Measurements from ENCODE around the gene CDK12. TPM values are rescaled to one million over a fixed set of nuclear protein-coding genes. Genes with fewer than 3 reads are reported as not detected.

The CDK12 gene
- total RNA-seq, 2 donors from 2014 or later, result 40.1 to 55.3 TPM

- Histone ChIP-seq H3K9ac (ENCODE audit: low read depth in 2 of 2, low read length in 2 of 2) (no peak overlapping the region), H3K36me3 (no peaks in the 10 kb centered on the region), H3K27ac (no peak overlapping the region), H3K4me1 (no peaks in the 10 kb centered on the region), H3K4me3 (no peak overlapping the region), H3K9me3 (no peaks in the 10 kb centered on the region), H3K27me3 (no peaks in the 10 kb centered on the region)
- TF ChIP-seq CTCF (IDR thresholded peaks at IDR 0.05), result no peak
- no peak for DNase-seq
- intact Hi-C loops (cut with DNase I), result no loop called here
Observed at GRCh38 chr17:39566094-39566850, 105.0 kb downstream of the CDK12 start.

- Histone ChIP-seq H3K36me3 (no peaks in the 10 kb centered on the region), H3K27ac (no peak overlapping the region), H3K27me3 (no peaks in the 10 kb centered on the region), H3K9me3 (no peaks in the 10 kb centered on the region), H3K9ac (ENCODE audit: low read depth in 2 of 2, low read length in 2 of 2) (no peak overlapping the region), H3K4me3 (no peak overlapping the region), H3K4me1 (no peaks in the 10 kb centered on the region)
- no peak for TF ChIP-seq CTCF (IDR thresholded peaks at IDR 0.05)
- intact Hi-C loops (cut with DNase I), result no loop called here
- no peak for DNase-seq
Observed at GRCh38 chr17:39568702-39569101, 107.4 kb downstream of the CDK12 start.

DNA sequence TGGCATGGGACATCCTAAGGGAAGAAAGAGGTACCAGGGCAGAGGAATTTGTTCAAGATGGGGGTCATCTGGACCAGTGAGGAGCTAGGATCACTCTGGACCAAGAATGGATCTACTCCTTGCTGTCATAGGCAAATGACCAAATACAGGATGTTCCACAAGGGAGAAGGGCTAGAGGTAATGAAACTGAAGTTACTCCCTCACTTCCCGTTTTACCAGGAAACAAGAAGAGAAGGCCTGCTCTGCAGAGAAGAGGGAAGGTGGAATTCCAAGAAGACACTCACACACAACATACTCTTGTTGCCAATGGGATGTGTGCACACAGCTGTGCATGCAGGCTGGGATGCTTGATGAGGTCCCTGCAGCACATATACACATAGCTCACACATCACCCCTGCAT lies 107.8 kb downstream of the CDK12 start:
- no peaks in the 10 kb centered on the region for H3K4me1 ChIP-seq
- intact Hi-C loops (cut with DNase I), result no loop called here
- H3K4me3 ChIP-seq, result no peak overlapping the region
- no peak overlapping the region for H3K27ac ChIP-seq
- no peaks in the 10 kb centered on the region for H3K36me3 ChIP-seq
- no peak overlapping the region for H3K9ac ChIP-seq (ENCODE audit: low read depth in 2 of 2, low read length in 2 of 2)
- DNase-seq, result no peak
- H3K27me3 ChIP-seq, result no peaks in the 10 kb centered on the region
- H3K9me3 ChIP-seq, result no peaks in the 10 kb centered on the region
- no peak for TF ChIP-seq CTCF (IDR thresholded peaks at IDR 0.05)

DNA sequence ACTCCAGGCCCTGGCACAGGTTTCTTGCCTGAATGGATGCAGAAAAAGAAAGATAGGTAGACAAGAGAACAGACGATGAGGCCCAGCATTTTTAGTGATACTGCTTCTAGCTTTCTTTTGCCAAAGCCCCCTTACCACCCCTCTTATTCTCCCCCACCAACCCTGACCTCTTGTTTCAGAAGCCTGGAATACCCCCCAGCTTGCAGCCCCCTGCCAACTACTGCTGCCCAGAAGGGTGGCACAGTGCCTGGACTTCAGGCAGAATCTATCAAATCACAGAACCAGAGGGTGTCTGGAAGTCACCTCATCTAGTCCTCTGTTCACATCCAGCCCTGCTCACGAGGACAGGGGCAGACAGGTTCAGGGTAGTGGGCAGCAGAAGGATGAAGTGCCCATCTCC lies 110.8 kb downstream of the CDK12 start:
- Histone ChIP-seq H3K4me1 (no peaks in the 10 kb centered on the region), H3K27ac (no peak overlapping the region), H3K4me3 (no peak overlapping the region), H3K36me3 (no peaks in the 10 kb centered on the region), H3K9me3 (no peaks in the 10 kb centered on the region), H3K27me3 (no peaks in the 10 kb centered on the region), H3K9ac (ENCODE audit: low read depth in 2 of 2, low read length in 2 of 2) (no peak overlapping the region)
- intact Hi-C loops (cut with DNase I), result no loop called here
- DNase-seq, result no peak
- TF ChIP-seq CTCF (IDR thresholded peaks at IDR 0.05), result no peak

GRCh38 chr17:39573447-39574298 lies 112.4 kb downstream of the CDK12 start:
- peak overlapping the region; percentile 48 to 68 for H3K9ac ChIP-seq (ENCODE audit: low read depth in 2 of 2, low read length in 2 of 2)
- H3K9me3 ChIP-seq, result no peaks in the 10 kb centered on the region
- no peaks in the 10 kb centered on the region for H3K36me3 ChIP-seq
- DNase-seq, result peak; percentile 64
- no peak for TF ChIP-seq CTCF (IDR thresholded peaks at IDR 0.05)
- peak overlapping the region; percentile 58 for H3K4me3 ChIP-seq
- intact Hi-C loops (cut with DNase I), result no loop called here
- no peaks in the 10 kb centered on the region for H3K4me1 ChIP-seq
- peak overlapping the region; percentile 69 for H3K27ac ChIP-seq
- H3K27me3 ChIP-seq, result no peaks in the 10 kb centered on the region
